Mammary microvascular endothelial cell (primary cell): ENCODE data around the gene CNTNAP3B. TPM values are rescaled to one million over a fixed set of nuclear protein-coding genes. Genes with fewer than 3 reads are reported as not detected.

Experiments used
- total RNA-seq: library from RNA; depleted of rRNA; stranded (reverse); fragments of >200 nt; gene quantifications from 2 replicates; pipeline ENCODE4 v1.2.3, GENCODE V29; 2015

Gene CNTNAP3B
- total RNA-seq = 19.0 and 22.2 TPM in 2 replicates

GRCh38 chr9:42129073-42129729, at the start of gene CNTNAP3B:
Gene CNTNAP3B, minus strand, starts transcription at chr9:42129426. Its CDS starts 332 bp downstream, at chr9:42129094.

Other genes starting within 250 kb of the CNTNAP3B start
- gene SPATA31A6, start 54.2 kb upstream of the CNTNAP3B start, total RNA-seq = not detected in 2 replicates